Measurements from ENCODE around the gene ACTN4. TPM values are rescaled to one million over a fixed set of nuclear protein-coding genes. Genes with fewer than 3 reads are reported as not detected.

ACTN4 gene
- total and polyA plus RNA-seq, 2 experiments from 2014 or later: 68.9 to 427 TPM

DNA sequence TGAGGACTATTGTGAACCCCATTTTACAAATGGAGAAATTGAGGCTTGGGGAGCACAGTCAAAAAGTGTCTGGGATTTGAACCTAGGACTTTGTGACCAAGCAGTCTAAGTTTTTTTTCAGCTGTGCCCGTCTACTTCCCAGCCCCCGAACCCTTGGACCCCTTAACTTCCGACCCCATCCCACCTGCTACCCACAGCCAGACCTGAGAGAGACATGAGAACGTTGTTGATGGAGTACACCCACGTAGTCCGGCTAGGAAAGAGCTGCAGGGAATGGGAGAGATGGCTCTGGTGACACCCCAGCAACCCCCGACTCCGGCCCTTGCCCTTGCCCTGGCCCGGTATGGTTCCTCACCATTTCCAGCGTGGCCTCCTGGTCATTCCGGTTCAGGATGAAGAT, 47.7 kb upstream of the ACTN4 start:
- Mint-ChIP-seq H3K4me1 (peaks cover 6% of the 10 kb centered on the region; the same call in 1 of the 3 replicates), H3K4me3 (no peak overlapping the region), H3K27ac (no peak overlapping the region), H3K9me3 (no peaks in the 10 kb centered on the region), H3K36me3 (ENCODE audit: low read depth) (no peaks in the 10 kb centered on the region; the same call in 2 of the 3 replicates), H3K27me3 (ENCODE audit: insufficient read depth, low read depth, poor library complexity) (peaks cover 28% of the 10 kb centered on the region)
- H3K36me3 ChIP-seq (ENCODE audit: insufficient read depth): no peaks in the 10 kb centered on the region
- no peak for DNase-seq (ENCODE audit: low spot score)
- H3K4me1 ChIP-seq (ENCODE audit: insufficient read depth): no peaks in the 10 kb centered on the region
- no peak overlapping the region for H3K4me2 ChIP-seq
- no peaks in the 10 kb centered on the region for H3K79me2 ChIP-seq (replicated peaks; ENCODE audit: insufficient read depth)
- TF ChIP-seq JUNB (IDR thresholded peaks at IDR 0.05; ENCODE audit: unreplicated experiment) (no peak), CREB1 (CRISPR knock-in tag; IDR thresholded peaks at IDR 0.05; ENCODE audit: low read depth) (no peak), ZNF114 (CRISPR knock-in tag; IDR thresholded peaks at IDR 0.05) (no peak), EZH2phosphoT487 (IDR thresholded peaks at IDR 0.05; ENCODE audit: unreplicated experiment) (no peak), NANOG (IDR thresholded peaks at IDR 0.05; ENCODE audit: borderline replicate concordance) (no peak), EZH2 (IDR thresholded peaks at IDR 0.05; ENCODE audit: low read depth, unreplicated experiment) (no peak), ZNF331 (CRISPR knock-in tag; IDR thresholded peaks at IDR 0.05; ENCODE audit: low read depth) (no peak), STAT1 (IDR thresholded peaks at IDR 0.05; ENCODE audit: unreplicated experiment) (no peak), POLR2AphosphoS5 (IDR thresholded peaks at IDR 0.05; ENCODE audit: low read depth) (no peak)
- TF ChIP-seq, protein P1, sequence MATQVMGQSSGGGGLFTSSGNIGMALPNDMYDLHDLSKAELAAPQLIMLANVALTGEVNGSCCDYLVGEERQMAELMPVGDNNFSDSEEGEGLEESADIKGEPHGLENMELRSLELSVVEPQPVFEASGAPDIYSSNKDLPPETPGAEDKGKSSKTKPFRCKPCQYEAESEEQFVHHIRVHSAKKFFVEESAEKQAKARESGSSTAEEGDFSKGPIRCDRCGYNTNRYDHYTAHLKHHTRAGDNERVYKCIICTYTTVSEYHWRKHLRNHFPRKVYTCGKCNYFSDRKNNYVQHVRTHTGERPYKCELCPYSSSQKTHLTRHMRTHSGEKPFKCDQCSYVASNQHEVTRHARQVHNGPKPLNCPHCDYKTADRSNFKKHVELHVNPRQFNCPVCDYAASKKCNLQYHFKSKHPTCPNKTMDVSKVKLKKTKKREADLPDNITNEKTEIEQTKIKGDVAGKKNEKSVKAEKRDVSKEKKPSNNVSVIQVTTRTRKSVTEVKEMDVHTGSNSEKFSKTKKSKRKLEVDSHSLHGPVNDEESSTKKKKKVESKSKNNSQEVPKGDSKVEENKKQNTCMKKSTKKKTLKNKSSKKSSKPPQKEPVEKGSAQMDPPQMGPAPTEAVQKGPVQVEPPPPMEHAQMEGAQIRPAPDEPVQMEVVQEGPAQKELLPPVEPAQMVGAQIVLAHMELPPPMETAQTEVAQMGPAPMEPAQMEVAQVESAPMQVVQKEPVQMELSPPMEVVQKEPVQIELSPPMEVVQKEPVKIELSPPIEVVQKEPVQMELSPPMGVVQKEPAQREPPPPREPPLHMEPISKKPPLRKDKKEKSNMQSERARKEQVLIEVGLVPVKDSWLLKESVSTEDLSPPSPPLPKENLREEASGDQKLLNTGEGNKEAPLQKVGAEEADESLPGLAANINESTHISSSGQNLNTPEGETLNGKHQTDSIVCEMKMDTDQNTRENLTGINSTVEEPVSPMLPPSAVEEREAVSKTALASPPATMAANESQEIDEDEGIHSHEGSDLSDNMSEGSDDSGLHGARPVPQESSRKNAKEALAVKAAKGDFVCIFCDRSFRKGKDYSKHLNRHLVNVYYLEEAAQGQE (IDR thresholded peaks at IDR 0.05; ENCODE audit: unreplicated experiment): no peak
- TF ChIP-seq, protein P2, sequence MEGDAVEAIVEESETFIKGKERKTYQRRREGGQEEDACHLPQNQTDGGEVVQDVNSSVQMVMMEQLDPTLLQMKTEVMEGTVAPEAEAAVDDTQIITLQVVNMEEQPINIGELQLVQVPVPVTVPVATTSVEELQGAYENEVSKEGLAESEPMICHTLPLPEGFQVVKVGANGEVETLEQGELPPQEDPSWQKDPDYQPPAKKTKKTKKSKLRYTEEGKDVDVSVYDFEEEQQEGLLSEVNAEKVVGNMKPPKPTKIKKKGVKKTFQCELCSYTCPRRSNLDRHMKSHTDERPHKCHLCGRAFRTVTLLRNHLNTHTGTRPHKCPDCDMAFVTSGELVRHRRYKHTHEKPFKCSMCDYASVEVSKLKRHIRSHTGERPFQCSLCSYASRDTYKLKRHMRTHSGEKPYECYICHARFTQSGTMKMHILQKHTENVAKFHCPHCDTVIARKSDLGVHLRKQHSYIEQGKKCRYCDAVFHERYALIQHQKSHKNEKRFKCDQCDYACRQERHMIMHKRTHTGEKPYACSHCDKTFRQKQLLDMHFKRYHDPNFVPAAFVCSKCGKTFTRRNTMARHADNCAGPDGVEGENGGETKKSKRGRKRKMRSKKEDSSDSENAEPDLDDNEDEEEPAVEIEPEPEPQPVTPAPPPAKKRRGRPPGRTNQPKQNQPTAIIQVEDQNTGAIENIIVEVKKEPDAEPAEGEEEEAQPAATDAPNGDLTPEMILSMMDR (conservative IDR thresholded peaks at IDR 0.05; ENCODE audit: low read depth in 2 of 2): no peak
- TF ChIP-seq, protein P3, sequence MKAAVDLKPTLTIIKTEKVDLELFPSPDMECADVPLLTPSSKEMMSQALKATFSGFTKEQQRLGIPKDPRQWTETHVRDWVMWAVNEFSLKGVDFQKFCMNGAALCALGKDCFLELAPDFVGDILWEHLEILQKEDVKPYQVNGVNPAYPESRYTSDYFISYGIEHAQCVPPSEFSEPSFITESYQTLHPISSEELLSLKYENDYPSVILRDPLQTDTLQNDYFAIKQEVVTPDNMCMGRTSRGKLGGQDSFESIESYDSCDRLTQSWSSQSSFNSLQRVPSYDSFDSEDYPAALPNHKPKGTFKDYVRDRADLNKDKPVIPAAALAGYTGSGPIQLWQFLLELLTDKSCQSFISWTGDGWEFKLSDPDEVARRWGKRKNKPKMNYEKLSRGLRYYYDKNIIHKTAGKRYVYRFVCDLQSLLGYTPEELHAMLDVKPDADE (IDR thresholded peaks at IDR 0.05): no peak
- TF ChIP-seq, protein P4, sequence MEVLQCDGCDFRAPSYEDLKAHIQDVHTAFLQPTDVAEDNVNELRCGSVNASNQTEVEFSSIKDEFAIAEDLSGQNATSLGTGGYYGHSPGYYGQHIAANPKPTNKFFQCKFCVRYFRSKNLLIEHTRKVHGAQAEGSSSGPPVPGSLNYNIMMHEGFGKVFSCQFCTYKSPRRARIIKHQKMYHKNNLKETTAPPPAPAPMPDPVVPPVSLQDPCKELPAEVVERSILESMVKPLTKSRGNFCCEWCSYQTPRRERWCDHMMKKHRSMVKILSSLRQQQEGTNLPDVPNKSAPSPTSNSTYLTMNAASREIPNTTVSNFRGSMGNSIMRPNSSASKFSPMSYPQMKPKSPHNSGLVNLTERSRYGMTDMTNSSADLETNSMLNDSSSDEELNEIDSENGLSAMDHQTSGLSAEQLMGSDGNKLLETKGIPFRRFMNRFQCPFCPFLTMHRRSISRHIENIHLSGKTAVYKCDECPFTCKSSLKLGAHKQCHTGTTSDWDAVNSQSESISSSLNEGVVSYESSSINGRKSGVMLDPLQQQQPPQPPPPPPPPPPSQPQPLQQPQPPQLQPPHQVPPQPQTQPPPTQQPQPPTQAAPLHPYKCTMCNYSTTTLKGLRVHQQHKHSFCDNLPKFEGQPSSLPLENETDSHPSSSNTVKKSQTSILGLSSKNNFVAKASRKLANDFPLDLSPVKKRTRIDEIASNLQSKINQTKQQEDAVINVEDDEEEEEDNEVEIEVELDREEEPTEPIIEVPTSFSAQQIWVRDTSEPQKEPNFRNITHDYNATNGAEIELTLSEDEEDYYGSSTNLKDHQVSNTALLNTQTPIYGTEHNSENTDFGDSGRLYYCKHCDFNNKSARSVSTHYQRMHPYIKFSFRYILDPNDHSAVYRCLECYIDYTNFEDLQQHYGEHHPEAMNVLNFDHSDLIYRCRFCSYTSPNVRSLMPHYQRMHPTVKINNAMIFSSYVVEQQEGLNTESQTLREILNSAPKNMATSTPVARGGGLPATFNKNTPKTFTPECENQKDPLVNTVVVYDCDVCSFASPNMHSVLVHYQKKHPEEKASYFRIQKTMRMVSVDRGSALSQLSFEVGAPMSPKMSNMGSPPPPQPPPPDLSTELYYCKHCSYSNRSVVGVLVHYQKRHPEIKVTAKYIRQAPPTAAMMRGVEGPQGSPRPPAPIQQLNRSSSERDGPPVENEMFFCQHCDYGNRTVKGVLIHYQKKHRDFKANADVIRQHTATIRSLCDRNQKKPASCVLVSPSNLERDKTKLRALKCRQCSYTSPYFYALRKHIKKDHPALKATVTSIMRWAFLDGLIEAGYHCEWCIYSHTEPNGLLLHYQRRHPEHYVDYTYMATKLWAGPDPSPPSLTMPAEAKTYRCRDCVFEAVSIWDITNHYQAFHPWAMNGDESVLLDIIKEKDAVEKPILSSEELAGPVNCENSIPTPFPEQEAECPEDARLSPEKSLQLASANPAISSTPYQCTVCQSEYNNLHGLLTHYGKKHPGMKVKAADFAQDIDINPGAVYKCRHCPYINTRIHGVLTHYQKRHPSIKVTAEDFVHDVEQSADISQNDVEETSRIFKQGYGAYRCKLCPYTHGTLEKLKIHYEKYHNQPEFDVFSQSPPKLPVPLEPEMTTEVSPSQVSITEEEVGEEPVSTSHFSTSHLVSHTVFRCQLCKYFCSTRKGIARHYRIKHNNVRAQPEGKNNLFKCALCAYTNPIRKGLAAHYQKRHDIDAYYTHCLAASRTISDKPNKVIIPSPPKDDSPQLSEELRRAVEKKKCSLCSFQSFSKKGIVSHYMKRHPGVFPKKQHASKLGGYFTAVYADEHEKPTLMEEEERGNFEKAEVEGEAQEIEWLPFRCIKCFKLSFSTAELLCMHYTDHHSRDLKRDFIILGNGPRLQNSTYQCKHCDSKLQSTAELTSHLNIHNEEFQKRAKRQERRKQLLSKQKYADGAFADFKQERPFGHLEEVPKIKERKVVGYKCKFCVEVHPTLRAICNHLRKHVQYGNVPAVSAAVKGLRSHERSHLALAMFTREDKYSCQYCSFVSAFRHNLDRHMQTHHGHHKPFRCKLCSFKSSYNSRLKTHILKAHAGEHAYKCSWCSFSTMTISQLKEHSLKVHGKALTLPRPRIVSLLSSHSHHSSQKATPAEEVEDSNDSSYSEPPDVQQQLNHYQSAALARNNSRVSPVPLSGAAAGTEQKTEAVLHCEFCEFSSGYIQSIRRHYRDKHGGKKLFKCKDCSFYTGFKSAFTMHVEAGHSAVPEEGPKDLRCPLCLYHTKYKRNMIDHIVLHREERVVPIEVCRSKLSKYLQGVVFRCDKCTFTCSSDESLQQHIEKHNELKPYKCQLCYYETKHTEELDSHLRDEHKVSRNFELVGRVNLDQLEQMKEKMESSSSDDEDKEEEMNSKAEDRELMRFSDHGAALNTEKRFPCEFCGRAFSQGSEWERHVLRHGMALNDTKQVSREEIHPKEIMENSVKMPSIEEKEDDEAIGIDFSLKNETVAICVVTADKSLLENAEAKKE (CRISPR knock-in tag; IDR thresholded peaks at IDR 0.05): no peak
- H4K20me1 ChIP-seq (replicated peaks; ENCODE audit: insufficient read depth): no peaks in the 10 kb centered on the region
- H3F3A ChIP-seq (replicated peaks; ENCODE audit: low read depth): peaks cover 25% of the 10 kb centered on the region
- H2AFZ ChIP-seq: no peak overlapping the region
- H3K27me3 ChIP-seq (ENCODE audit: insufficient read depth): no peaks in the 10 kb centered on the region
- H3K27ac ChIP-seq (ENCODE audit: low read depth): no peak overlapping the region
- no peak overlapping the region for H3K4me3 ChIP-seq
- no peaks in the 10 kb centered on the region for H3K9me2 ChIP-seq (ENCODE audit: insufficient read depth)
- ATAC-seq: no peak

All from GM23338 (cell line).